ENCODE results near the gene JAG2.

- no peak for TF ChIP-seq CTCF (IDR thresholded peaks at IDR 0.05; ENCODE audit: low read length)
- no peak for TF ChIP-seq EZH2 (IDR thresholded peaks at IDR 0.05; ENCODE audit: borderline replicate concordance, low read length)
Observed at GRCh38 chr14:105093038-105093430, 75.5 kb downstream of the JAG2 start.
